ENCODE measurements around the gene RBP4.

Gene RBP4

DNA sequence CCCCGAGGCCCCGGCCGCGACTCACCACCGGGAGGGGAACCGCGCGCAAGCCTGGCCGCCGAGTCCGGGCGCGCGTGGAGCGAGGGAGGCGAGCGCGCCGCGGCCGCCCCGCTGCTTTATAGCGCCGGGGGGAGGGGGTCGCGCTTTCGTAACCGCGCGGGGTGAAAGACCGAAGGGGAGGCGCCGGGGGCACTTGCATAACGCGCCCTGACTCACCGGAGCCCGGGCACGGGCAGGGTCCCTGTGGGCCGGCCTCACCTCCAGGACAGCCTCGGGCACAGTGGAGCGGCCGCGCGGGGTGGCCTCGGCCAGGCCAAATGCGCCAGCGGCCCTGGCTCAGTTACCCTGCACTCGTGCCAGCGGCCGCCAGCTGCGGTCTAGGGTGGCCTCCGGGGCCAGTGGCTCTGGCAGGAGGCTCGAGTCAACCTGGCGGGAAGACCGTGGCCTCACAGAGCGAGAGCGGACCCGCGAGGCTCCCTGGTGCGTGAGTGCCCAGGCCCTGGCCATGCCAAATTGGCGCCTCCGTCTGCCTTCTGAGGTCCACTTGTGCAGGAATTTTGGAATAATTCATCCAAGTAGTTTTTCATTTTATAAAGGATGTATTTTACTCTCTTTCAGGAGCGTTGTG lies at the start of gene RBP4:
Gene RBP4 (minus strand): TSS at position 90 of the 628 bp plus-strand sequence. CDS start 207 bp downstream, outside the sequence.
- peak; percentile 53 for DNase-seq

DNA sequence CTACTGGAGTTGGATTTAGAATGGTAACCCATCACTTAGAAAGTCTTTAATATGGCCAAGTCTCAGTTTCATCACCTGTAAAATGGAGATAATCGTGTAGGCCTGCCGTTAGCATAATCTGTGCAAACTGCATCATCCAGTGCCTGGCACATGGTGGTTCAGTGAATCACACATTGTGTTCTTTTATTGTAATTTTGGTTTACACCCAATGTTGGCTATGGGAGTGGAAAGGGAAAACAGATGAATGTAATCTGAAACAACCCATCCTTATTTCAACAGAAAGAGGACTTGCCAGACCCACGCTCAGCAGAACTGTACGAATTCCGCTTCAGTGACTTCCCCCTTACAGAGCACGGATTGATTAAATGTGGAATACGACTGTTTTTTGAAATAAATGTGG lies 38.8 kb upstream of the RBP4 start:
- DNase-seq = no peak

DNA sequence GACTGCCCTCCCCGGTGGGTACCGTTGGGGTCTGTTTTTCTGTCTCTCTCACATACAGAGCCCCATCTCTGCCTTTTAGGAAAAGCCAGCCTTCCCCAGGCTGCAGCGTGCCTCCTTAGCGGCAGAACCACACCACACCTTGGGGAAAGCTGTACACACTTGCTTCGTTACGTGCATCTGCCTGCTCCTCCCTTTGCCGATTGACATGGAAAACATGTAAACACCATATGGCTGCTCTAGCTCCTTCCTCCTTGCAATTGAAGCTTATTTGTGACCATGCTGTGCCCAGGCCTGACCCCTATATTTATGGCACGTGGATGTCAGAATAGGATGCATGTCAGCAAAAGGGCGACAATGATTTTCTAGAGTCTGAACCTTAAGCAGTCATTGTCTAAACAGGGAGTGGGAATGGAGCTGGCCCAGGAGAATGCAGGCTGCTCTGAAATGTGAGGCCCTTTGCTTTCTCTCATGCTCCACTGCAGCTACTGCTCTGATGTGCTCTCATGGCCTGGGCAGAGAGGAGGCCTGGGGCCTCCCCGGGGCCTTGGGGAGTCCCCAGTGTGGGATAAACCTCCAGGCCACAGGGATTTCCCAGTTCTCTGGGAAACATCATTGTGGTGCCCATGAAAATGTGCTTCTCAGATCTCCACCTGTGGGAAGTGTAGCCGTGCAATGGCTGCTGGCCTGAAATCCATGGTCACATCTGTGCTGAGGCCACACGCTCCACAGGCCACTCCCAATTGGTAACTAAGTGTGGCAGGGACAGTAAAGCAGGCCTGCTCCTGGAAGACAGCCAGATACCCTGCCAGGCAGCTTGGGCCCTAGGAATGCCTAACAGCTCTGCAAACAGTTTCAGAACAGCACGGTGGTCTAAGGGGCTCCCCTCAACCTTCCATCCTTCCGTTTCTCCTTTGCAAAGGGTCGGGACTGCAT lies 29.9 kb upstream of the RBP4 start:
- DNase-seq = peak; percentile 69

DNA sequence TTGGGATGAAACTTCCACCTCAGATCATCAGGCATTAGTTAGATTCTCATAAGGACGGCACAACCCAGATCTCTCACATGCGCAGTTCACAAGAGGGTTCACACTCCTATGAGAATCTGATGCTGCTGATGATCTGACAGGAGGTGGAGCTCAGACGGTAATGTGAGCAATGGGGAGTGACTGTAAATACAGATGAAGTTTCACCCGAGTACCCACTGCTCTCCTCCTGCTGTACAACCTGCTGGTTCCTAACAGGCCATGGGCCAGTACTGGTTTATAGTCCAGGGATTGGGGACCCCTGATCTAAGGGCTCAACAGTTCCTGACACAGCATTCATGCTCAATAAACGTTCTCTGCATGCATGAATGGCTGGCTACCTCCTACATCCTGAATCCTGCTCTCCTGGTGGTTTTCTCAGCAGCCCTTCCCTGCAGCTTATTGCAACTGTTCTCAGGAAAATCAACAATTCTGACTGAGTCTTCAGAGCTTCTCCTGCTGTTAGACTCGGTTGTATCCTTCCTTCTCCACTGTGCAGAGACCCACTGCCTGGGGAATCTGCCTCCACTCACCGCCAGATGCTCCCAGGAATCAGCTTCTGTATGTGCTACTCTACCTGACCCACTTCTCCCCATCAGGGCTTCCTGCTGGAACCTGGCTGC lies 28.7 kb upstream of the RBP4 start:
- peak; percentile 51 for DNase-seq

DNA sequence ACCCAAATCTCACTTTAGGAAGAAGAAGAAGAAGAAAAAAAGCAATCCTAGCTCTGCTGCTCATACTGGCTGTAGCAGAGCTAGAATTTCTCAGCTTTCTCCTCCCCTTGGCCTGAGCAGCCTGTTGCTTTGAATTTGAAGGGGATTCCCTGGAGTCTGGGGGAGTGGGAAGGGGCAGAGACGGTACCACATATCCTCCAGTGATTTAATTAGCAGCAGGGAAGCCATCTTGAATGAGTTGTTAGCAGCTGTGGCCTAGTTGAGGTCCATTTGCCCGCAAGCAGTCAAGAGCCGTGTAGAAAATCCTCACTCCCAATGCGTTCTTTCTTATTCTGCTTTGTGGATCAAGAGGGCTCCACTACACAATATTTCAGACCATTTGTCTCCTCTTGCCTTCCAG lies 27.8 kb upstream of the RBP4 start:
- DNase-seq = peak; percentile 52

DNA sequence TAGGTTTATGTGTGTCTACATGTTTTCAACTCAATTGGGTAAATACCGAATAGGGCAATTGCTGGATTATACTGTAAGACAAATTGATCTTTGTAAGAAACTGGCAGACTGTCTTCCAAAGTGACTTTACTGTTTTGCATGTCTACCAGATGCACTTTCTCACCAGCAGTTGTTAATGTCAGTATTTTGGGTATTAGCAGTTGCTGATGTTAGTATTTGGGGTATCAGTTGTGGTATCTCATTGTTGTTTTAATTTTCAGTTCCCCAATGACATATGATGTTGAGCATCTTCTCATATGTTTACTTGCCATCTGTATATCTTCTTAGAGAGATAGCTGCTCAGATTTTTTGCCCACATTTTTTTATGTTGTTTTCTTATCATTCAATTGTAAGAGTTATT lies 21.9 kb upstream of the RBP4 start:
- DNase-seq = no peak

DNA sequence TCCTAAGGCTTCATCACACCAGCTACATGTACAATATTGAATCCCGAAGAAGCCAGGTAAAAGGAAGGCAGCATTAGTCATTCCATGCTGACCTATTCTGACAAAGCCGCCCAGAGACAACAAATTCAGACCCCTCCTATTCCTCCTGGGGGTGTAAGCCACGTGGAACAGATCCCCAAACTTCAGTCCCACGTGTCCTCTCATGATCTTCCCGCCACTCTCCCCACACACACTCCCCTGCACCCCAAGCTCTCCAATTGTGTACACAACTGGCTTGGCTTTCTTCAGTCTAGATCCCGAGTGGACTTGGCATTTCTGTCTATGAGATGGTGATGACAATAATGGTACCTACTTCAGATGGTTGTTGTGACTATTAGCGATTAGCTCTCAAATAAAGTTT lies 19.9 kb upstream of the RBP4 start:
- no peak for DNase-seq

DNA sequence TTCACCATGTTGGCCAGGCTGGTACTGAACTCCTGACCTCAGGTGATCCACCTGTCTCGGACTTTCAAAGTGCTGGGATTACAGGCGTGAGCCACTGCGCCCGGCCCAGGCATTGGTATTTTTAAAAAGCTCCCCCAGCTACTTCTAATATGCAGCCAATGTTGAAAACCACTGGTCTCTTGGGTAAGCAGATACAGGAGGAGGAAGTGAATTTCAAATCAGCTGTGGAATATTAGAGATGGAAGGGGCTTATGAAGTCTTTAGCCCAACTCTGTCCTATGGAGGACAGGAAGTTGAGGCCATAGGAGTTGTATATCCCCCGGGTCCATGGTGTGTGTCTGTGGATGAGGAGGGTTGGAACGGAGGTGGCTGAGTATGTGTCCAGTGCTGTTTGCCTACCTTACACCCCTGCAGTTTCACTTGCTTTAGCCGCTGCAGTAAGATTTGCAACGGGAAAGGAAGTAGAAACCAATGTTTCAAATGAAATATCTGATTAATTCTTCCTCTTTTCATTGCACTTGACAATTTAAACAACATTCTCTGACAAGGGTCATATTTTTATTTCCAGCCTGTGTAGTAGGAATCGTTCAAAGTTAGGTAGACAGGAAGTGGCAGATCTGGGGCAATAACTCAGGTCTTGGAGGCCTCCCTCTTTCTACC lies 14.7 kb upstream of the RBP4 start:
- DNase-seq = no peak

DNA sequence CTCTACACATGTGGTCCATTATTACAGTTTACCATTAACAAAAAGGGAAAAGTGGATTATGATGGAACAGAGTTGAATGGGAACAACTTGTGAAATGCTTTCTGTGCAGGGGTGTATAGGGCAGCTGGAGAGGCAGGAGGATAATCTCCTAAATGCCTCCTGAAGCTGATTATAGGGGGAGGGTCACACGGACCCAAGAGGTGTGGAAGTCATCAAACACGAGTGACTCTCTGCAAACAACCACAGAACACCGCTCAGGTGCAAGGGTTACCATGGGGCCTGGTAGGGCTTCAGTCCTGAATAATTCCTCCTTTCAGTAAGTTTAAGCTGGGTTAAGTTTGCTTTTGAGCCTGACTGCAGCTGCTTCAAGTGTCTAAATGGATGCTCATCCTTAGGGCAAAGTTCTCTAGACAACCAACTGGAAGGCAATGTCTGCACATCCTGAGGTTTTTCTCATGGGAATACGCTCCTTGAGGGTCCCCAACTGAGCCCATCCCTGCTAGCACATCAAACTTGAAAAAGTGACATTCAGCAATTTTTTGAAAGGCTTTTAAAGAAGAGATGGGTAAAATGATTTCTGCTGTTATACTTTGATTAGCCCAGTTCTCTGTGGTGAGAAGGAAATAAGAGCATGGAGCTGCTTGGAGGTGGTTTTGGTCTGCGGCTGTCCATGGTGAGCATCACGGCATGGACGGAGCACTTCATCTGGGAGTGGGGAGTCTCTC lies 13.2 kb upstream of the RBP4 start:
- DNase-seq = no peak

DNA sequence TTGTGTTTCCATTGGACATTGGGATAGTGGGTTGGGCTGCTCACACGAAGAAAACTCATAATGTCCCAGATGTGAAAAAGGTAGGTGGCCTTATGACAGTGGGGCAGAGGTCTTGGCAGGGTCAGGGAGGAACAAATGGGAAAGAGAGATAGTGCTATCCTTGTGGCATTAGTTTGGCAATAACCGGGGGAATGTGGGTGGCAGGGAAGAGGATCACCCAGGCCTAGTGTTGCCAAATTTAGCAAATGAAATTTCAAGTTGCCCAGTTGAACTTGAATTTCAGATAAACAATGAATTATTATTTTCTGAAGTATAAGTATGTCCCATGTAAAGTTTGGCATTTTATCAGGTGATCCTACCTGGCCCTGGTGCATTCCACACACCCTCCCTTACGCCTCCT lies 12.1 kb upstream of the RBP4 start:
- DNase-seq = no peak

DNA sequence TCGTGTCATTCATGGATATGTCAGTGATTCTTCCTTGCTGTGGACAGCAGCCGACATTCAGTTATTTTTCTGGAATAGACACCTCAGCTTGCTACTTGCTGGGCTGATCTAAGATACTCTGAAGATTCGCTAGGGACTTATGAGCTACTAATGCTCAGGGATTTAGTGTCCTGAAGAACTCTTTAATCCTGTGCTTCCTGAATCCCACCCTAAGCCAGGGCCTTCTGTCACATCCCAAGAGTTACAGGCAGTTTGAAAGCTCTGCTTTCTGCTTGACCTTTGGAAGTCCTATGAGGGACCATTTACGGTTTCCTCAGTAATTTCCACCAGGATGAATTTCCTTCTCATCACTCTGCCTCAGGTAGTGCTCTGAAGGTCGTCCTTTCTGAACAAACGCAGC lies 11.3 kb upstream of the RBP4 start, which contains the start of gene PDE6C:
Gene PDE6C (plus strand): TSS at position 227 of the 400 bp plus-strand sequence. CDS start 189 bp downstream, outside the sequence.
- no peak for DNase-seq

DNA sequence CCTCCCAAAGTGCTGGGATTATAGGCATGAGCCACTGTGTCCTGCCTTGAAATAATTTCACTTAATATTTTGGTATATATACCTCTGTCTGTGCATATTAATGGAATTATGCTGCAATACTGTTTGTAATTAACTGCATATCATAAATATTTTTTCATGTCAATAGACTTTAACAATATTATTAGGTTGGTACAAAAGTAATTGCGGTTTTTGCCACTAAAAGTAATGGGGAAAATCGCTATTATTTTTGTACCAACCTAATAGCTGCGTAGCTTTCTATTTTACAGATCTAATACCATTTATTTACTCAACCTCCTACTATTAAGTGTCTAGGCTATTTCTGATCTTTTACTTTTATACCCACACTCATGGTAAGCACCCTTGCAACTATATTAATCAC lies 7.4 kb upstream of the RBP4 start:
- DNase-seq = no peak

DNA sequence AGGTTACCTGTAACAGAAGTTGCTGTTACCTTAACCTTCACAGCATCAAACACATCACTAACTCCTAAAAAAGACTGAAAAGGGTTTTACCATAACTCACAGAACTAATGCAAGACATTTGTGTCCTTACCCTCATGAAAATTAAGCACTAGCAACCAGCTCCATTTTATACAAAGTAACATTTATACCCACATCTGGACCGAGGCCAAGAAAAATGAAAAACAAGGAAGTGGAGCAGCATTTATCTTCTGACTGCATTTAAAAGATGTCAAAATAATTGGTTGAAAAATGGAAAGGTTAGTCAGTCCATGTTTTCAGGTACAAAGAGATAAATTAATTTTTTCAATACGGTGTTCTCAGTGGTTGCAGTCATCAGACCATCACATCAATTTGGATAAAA lies 3.1 kb upstream of the RBP4 start:
- no peak for DNase-seq

DNA sequence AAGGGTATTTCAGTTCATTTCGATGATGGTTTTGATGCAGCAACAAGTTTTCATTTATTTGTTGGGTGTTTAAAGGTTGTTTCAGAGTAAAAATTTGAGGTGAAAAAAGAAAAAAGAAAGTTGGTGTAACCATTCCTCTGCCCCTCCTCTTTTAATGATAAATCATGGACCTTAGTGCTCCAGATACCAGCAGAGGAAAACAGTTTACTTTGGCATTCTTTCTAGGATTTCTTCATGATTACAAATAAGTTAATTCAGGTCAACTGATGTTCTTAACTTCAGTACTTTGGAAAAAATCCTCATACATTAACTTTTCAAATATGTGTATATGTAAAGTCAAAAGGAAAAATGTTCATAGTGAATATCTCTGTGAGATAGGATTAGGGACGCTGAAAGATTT lies 2.0 kb upstream of the RBP4 start:
- DNase-seq = no peak

DNA sequence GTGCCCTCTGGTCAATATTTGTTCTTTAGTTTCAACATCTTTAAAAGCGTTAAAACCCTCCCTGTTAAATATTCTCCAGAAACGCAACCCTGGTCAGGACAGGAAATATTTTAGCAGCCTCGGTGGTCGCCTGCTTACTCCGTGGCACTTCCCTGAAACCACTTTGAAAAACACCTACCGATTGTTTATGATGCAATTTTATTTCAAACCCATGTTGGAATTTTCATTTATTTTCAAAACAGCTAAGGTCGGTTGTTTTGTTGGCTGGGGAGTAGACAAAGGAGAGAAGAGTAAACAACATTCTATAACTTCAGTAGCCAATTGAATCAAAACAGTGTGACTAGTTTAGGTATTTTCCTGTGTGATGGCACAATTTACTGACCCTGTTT lies 733 bp upstream of the RBP4 start:
- DNase-seq = no peak

DNA sequence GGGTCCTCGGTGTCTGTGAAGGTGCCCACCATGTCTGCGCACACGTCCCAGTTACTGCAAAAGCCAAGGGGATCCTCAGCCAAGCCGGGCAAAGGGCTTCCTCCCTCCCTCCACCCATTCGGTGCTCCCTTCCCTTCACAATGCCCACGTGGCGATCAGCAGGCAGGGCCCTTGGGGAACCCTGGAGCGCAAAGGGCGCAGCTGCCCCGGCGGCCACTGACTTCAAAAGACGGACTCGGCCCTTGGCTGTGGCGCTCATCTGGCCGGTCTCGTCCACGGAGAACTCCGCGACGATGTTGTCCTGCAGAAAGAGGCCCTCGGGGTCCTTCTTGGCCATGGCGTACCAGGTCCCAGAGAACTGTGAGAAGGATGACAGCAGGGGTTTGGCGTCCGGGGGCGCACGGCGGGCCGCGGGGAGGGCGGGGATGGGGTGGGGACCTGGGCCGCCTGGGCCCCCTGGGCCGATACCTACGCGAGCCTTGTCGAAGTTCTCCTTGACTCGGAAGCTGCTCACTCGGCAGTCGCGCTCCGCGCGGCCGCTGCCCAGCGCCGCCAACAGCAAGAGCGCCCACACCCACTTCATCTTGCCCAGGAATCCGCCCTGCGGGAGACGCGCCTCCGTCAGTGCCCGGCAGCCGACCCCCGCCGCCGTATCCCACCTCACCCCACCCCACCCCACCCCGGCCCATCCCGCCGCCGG lies 439 bp downstream of the RBP4 start:
- DNase-seq = peak; percentile 59

DNA sequence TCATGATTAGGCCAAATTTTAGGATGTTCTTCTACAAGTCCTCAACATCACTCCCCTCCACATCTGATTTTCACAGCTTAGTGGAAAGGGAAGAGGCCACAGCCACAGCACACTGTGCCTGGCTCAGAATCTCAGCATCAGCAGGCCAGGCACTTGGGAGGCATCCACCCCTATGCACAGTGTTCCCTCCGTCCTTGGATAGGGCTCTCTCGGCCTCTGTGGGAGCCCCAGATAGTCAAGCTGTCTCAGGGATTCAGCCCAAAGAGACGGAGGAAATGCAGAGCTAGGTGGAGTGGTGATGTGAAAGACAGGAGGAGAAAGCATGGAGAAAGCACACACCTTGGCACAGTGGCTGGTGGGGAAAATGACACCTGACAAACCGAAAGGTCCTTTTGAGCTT lies 1.3 kb downstream of the RBP4 start:
- no peak for DNase-seq

DNA sequence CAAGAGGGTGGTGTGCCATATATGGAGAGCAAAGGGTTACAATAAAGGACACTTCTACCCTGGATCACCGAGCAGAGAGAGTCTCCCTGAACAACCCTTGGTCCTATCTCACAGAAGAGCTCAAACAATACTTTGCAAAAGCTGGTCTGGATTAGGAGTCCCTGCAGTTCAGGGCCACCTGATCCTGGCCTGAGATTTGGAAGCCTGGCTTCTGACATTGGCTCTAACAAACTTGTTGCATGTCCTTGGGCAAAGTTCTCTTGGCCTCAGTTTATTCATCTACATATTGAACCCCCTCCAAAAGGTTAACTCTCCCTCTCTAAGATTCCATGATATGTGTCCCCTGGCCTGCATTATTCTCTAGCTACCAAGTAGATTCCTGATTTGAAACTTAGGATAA lies 1.7 kb downstream of the RBP4 start:
- no peak for DNase-seq

DNA sequence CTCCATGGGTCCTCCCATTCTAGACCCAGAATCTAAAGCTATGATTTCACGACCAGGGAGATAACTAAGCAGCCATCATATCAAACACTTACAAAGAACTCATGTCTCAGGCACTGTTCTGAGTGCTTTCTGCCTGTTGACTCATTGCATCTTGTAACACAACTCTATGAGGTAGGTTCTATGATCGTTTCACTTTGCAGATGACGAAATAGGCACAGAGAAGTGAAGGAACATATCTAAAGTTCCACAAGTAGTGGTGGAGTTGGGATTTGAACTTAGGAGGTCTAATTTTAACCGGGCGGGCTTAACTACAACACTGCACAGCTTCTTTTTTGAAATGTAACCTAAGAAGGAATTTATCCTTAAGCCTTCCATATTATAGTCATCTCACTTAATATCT lies 2.9 kb downstream of the RBP4 start:
- no peak for DNase-seq

DNA sequence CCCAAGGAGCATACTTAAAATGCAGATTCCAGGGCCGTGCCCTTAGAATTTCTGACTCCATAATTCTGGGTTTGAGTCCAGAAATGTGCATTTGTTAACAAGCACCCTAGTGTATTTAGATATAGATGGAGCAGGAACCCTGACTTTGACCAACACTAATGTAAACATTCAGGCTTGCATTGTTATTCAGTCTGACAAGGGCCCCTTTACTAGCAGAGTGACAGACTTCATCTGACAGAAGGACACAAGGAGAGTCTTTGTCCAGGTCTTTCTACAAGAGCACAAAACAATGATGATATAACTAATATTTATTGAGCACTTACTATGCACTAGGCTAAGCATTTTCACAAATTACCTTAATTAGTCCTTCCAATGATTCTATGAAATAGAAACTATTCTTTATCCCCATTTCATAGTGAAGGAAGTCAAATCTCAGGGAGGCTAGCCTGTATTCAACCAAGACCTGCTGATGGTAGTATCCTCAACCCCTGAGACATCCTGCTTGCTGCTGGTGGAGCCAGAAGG lies 3.9 kb downstream of the RBP4 start:
- no peak for DNase-seq

DNA sequence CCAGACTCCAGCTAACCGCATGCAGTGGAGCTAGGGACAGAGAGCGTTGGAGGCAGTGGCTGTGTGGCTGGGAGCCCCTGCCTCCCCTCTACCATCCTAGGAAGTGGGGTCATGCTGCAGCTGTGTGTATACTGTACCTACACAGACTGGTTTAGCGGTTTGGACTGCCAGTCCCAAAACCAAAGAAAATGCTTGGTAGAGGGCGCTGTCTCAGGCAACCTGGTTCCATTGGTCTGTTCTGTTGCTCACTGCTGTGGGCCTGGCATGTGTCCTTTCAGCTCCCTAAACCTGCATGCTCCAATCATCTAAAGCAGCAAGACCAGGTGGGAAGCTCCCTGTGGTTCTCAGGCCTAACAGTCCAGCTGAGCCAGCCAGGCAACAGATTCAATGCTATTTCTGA lies 4.5 kb downstream of the RBP4 start:
- DNase-seq = no peak

All from eye (tissue), 1 donor.